ENCODE results near the gene MUC5B.
"Not testable (repeated sequence)": the region's sequence is repeated elsewhere in the genome, so short reads cannot be mapped to it uniquely, and the experiment has no call there.

- not testable (repeated sequence) for TF ChIP-seq POLR2A, CTCF (IDR thresholded peaks at IDR 0.05)
Measured at GRCh38 chr11:1266976-1267375, 44.1 kb downstream of the MUC5B start.

Data from esophagus squamous epithelium (tissue), 4 donors.